H1 (cell line): ENCODE results near the gene GNB5.

Experiments used
- CREB1 ChIP-seq: IDR thresholded peaks from 2 replicates; pipeline ENCODE4 v1.6.1; 2012; ENCODE audit warnings: inconsistent platforms
- CTCF ChIP-seq, 3 experiments: IDR thresholded peaks; 1 replicate in 2 of 3; 2 replicates in 1 of 3; pipeline versions ENCODE4 v1.5.1 to v1.6.1; 2011; ENCODE audit warnings: low read length in 3 of 3, mild to moderate bottlenecking in 3 of 3, inconsistent platforms in 2 of 3, low read depth in 1 of 3, moderate library complexity in 1 of 3; ENCODE audit not compliant: insufficient read depth in 1 of 3; ENCODE audit errors: control extremely low read depth in 1 of 3
- RFX5 ChIP-seq: IDR thresholded peaks from 2 replicates; pipeline ENCODE4 v1.6.1; 2011; ENCODE audit warnings: low read depth, low read length, improper control_type of control experiment, borderline replicate concordance
- TCF12 ChIP-seq: IDR thresholded peaks from 2 replicates; pipeline ENCODE4 v1.6.1; 2011; ENCODE audit warnings: low read depth, mild to moderate bottlenecking, low read length

DNA sequence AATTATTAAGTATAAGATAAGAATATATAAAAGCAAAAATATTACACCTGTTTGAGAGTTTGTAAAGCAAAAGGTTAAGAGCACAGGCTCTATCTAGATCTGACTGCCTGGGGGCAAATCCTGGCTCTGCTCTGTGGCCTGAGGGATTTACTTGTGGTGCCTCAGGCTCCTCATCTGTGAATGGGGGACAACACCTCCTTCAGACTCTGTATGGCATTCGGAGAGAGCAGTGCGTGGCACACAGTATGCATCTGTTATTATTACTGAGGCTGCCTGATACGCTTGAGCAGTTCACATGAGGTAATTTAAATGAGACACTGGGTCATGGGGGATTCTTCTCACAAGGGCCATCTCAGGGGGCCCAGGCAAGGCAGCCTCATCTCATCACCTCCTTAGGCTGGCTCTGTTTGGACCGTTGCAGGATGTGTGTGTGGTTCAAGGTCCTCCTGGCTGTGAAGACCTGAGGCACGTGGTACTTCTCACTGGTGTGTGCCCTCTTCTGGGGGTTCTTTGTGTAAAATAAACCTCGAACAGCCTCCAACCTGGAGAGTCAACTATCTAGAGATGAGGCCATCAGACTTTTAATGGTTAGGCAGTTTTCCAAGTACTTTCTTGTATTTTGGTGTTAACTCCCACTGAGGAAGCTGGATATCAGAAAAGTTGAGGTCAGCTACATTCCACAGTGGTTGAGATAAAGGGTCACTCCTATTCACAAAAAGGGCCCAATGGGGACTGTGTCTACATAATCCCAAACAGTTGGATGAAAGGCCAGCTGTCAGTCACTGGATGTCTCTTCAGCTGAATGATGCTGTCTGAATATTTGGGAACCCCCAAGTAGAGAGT lies 9.0 kb downstream of the GNB5 start:
- TF ChIP-seq CREB1 (no peak), CTCF (IDR thresholded peaks at IDR 0.05; ENCODE audit: control extremely low read depth in 1 of 3, insufficient read depth in 1 of 3, low read depth in 1 of 3, low read length in 3 of 3) (no peak), TCF12 (no peak), RFX5 (no peak)
